ENCODE results near the gene ACACB. TPM values are rescaled to one million over a fixed set of nuclear protein-coding genes. Genes with fewer than 3 reads are reported as not detected.
"Not testable (repeated sequence)": the region's sequence is repeated elsewhere in the genome, so short reads cannot be mapped to it uniquely, and the experiment has no call there.

ACACB gene
- total and polyA plus RNA-seq, 2 donors, result 2.0 to 9.5 TPM

DNA sequence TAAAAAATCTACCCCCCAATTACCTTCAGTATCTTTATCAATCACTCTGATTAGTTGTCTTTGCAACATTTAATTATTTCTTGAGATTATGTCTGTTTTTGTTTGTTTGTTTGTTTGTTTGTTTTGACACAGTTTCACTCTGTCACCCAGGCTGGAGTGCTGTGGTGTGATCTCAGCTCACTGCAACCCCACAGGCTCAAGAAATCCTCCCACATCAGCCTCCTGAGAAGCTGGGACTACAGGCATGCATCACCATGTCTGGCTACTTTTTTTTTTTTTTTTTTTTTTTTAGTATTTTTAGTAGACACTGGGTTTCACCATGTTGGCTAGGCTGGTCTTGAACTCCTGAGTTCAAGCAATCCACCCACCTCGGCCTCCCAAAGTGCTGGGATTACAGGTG lies 30.7 kb downstream of the ACACB start:
- DNase-seq (ENCODE audit: low read depth in 6 of 9, low spot score in 9 of 9); H3K36me3 ChIP-seq (ENCODE audit: control insufficient read depth in 2 of 2, insufficient read depth in 2 of 2, low read length in 1 of 2); H3K27me3 ChIP-seq (ENCODE audit: control insufficient read depth in 2 of 2, insufficient read depth in 1 of 2, low read length in 1 of 2); H3K4me1 ChIP-seq (ENCODE audit: control insufficient read depth in 2 of 2, insufficient read depth in 2 of 2, low read length in 2 of 2); H3K9me3 ChIP-seq (ENCODE audit: control insufficient read depth in 2 of 2, insufficient read depth in 1 of 2, low read length in 1 of 2); H3K27ac ChIP-seq (ENCODE audit: low read depth in 1 of 2, low read length in 1 of 2); H3K4me3 ChIP-seq (ENCODE audit: low read length in 2 of 2): not testable (repeated sequence)
- WGBS, result 98% methylated on average over 1 of the region's 1 CpG

GRCh38 chr12:109147954-109148353 lies 31.6 kb downstream of the ACACB start:
- DNase-seq (ENCODE audit: low read depth in 6 of 9, low spot score in 9 of 9), result no peak
- H3K4me3 ChIP-seq (ENCODE audit: low read length in 2 of 2), result no peak overlapping the region
- H3K27me3 ChIP-seq (ENCODE audit: control insufficient read depth in 2 of 2, insufficient read depth in 1 of 2, low read length in 1 of 2), result peaks cover 0 to 14% of the 10 kb centered on the region in 2 donors
- WGBS, result 92% methylated on average over 2 of the region's 2 CpGs
- H3K36me3 ChIP-seq (ENCODE audit: control insufficient read depth in 2 of 2, insufficient read depth in 2 of 2, low read length in 1 of 2), result no peaks in the 10 kb centered on the region
- H3K9me3 ChIP-seq (ENCODE audit: control insufficient read depth in 2 of 2, insufficient read depth in 1 of 2, low read length in 1 of 2), result no peaks in the 10 kb centered on the region
- no peak overlapping the region for H3K27ac ChIP-seq (ENCODE audit: low read depth in 1 of 2, low read length in 1 of 2)
- H3K4me1 ChIP-seq (ENCODE audit: control insufficient read depth in 2 of 2, insufficient read depth in 2 of 2, low read length in 2 of 2), result no peaks in the 10 kb centered on the region

DNA sequence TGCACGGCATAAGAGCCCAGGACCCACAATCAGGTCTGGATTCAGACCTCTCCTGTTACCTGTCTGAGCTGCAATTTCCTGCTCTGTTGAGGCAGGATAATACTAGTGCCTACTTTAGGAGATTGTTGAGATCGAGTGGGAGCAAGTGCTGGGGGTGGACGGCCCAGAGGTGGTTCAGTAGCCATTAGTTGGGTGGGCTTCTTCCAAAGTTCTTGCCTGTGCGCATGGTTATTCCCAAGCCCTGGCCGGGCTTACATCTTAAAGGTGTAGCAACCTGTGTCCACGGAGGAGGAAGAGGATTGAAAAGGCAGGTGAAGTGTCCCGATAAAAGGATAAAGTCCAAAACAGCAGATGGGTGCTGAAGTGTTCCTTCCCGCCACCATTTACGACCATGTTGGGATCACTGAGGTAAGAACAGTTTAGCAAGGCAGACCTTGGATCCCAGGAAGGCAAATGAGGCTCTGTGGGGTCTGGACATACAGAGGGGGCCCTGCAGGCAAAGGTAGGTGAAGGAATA lies 33.8 kb downstream of the ACACB start:
- H3K27ac ChIP-seq (ENCODE audit: low read depth in 1 of 2, low read length in 1 of 2), result no peak overlapping the region
- H3K9me3 ChIP-seq (ENCODE audit: control insufficient read depth in 2 of 2, insufficient read depth in 1 of 2, low read length in 1 of 2), result no peaks in the 10 kb centered on the region
- H3K4me1 ChIP-seq (ENCODE audit: control insufficient read depth in 2 of 2, insufficient read depth in 2 of 2, low read length in 2 of 2), result peaks cover 2 to 8% of the 10 kb centered on the region in 2 donors
- H3K36me3 ChIP-seq (ENCODE audit: control insufficient read depth in 2 of 2, insufficient read depth in 2 of 2, low read length in 1 of 2), result no peaks in the 10 kb centered on the region
- DNase-seq (ENCODE audit: low read depth in 6 of 9, low spot score in 9 of 9), result no peak
- H3K4me3 ChIP-seq (ENCODE audit: low read length in 2 of 2), result no peak overlapping the region
- peaks cover 0 to 30% of the 10 kb centered on the region in 2 donors for H3K27me3 ChIP-seq (ENCODE audit: control insufficient read depth in 2 of 2, insufficient read depth in 1 of 2, low read length in 1 of 2)
- 98% methylated on average over 9 of the region's 9 CpGs for WGBS

GRCh38 chr12:109151457-109151856 lies 35.1 kb downstream of the ACACB start:
- WGBS, result 98% methylated on average over 4 of the region's 4 CpGs

DNA sequence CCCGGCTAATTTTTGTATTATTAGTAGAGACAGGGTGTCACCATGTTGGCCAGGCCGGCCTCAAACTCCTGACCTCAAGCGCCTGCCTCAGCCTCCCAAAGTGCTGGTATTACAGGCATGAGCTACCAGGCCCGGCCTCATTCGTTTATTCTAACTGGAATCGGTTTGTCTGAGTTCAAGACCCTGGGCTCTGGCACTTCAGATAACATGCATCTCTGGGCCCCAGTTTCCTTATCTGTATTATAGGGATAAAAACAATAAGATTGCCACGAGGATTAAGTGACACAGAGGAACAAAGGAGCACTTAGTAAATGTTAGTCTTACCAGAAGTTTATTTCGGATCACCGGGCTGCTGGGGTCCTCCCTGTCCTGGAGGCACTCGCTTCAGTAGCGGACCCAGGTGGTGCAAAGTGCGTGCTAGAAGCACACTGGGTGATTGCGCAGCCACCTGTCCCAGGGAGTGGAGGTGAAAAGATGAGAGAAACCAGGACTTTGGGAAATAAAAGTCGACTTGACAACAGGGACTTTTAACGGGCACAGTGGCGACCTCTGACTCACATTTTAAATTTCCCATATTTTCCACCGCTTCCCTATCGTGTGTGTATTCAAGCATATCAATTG lies 37.5 kb downstream of the ACACB start:
- H3K27ac ChIP-seq (ENCODE audit: low read depth in 1 of 2, low read length in 1 of 2), result no peak overlapping the region
- H3K36me3 ChIP-seq (ENCODE audit: control insufficient read depth in 2 of 2, insufficient read depth in 2 of 2, low read length in 1 of 2), result no peaks in the 10 kb centered on the region
- peaks cover 0 to 30% of the 10 kb centered on the region in 2 donors for H3K27me3 ChIP-seq (ENCODE audit: control insufficient read depth in 2 of 2, insufficient read depth in 1 of 2, low read length in 1 of 2)
- peaks cover 2 to 9% of the 10 kb centered on the region in 2 donors for H3K4me1 ChIP-seq (ENCODE audit: control insufficient read depth in 2 of 2, insufficient read depth in 2 of 2, low read length in 2 of 2)
- WGBS, result 53% methylated on average over 18 of the region's 18 CpGs
- DNase-seq (ENCODE audit: low read depth in 6 of 9, low spot score in 9 of 9), result peak in 2 of 9 donors; percentile 4
- no peaks in the 10 kb centered on the region for H3K9me3 ChIP-seq (ENCODE audit: control insufficient read depth in 2 of 2, insufficient read depth in 1 of 2, low read length in 1 of 2)
- peak overlapping the region; percentile 60 for H3K4me3 ChIP-seq (ENCODE audit: low read length in 2 of 2)

More at GRCh38 chr12:109151457-109151856, 35.1 kb downstream of the ACACB start:
- Histone ChIP-seq H3K36me3 (ENCODE audit: control insufficient read depth in 2 of 2, insufficient read depth in 2 of 2, low read length in 1 of 2) (no peaks in the 10 kb centered on the region), H3K4me1 (ENCODE audit: control insufficient read depth in 2 of 2, insufficient read depth in 2 of 2, low read length in 2 of 2) (peaks cover 2 to 9% of the 10 kb centered on the region in 2 donors), H3K27me3 (ENCODE audit: control insufficient read depth in 2 of 2, insufficient read depth in 1 of 2, low read length in 1 of 2) (peaks cover 0 to 30% of the 10 kb centered on the region in 2 donors), H3K4me3 (ENCODE audit: low read length in 2 of 2) (no peak overlapping the region), H3K9me3 (ENCODE audit: control insufficient read depth in 2 of 2, insufficient read depth in 1 of 2, low read length in 1 of 2) (no peaks in the 10 kb centered on the region), H3K27ac (ENCODE audit: low read depth in 1 of 2, low read length in 1 of 2) (no peak overlapping the region)
- no peak for DNase-seq (ENCODE audit: low read depth in 6 of 9, low spot score in 9 of 9)

DNA sequence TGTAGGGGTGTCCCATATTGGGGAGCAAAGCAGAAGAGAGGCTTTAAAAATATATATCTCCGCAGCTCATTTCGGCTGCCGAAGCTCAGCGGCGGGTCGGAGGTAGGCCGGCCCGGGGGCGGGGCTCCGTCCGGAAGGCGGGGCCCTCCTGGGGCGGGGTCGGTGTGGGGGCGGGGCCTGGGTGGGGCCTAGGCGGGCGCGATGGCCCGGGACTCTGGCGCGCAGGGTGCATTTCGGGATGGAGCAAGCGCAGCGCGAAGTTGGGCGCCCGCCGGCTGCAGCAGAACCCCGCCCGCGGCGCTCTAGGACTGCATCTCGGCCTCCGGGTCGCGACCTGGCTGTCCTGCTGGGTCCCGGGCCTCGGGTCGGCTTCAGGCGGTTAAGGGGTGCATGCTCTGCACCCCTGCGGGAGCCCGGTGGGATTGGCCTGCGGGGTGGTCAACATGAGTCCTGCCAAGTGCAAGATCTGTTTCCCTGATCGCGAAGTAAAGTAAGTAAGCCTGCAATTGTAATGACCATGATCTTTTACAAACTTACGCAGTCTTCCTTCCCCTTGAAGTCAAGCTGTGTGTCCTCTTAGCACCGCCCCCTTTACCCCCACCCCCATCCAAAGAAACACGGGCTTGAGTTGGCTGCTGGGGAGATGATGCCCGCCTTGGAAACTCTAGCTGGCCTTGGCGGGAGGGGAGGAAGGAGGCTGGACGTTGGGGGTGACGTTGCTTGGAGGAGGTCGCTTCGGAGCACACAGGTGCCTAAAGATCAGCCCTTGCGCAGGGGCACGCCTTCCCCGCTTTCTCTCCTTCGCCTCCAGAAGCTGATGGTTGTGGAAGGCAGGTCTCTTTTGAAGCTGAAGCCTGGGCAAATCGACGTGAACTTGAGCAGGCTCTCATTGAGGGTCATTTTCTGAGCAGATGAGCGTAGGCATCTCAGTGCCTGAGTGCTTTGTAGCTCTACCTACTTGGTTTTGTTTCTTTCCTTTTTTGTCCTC lies 38.4 kb downstream of the ACACB start:
- Histone ChIP-seq H3K36me3 (ENCODE audit: control insufficient read depth in 2 of 2, insufficient read depth in 2 of 2, low read length in 1 of 2) (no peaks in the 10 kb centered on the region), H3K4me3 (ENCODE audit: low read length in 2 of 2) (peak overlapping the region; percentile 60), H3K4me1 (ENCODE audit: control insufficient read depth in 2 of 2, insufficient read depth in 2 of 2, low read length in 2 of 2) (peaks cover 2 to 9% of the 10 kb centered on the region in 2 donors), H3K9me3 (ENCODE audit: control insufficient read depth in 2 of 2, insufficient read depth in 1 of 2, low read length in 1 of 2) (no peaks in the 10 kb centered on the region), H3K27me3 (ENCODE audit: control insufficient read depth in 2 of 2, insufficient read depth in 1 of 2, low read length in 1 of 2) (peaks cover 0 to 30% of the 10 kb centered on the region in 2 donors), H3K27ac (ENCODE audit: low read depth in 1 of 2, low read length in 1 of 2) (peak overlapping the region; percentile 55 to 82)
- under 1% methylated on average over 61 of the region's 61 CpGs for WGBS
- DNase-seq (ENCODE audit: low read depth in 6 of 9, low spot score in 9 of 9), result peak; percentile 26 to 80 (median 49)

GRCh38 chr12:109156036-109156435 lies 39.6 kb downstream of the ACACB start:
- Histone ChIP-seq H3K4me1 (ENCODE audit: control insufficient read depth in 2 of 2, insufficient read depth in 2 of 2, low read length in 2 of 2) (peaks cover 2 to 9% of the 10 kb centered on the region in 2 donors), H3K36me3 (ENCODE audit: control insufficient read depth in 2 of 2, insufficient read depth in 2 of 2, low read length in 1 of 2) (no peaks in the 10 kb centered on the region), H3K27me3 (ENCODE audit: control insufficient read depth in 2 of 2, insufficient read depth in 1 of 2, low read length in 1 of 2) (peaks cover 0 to 24% of the 10 kb centered on the region in 2 donors), H3K27ac (ENCODE audit: low read depth in 1 of 2, low read length in 1 of 2) (no peak overlapping the region), H3K4me3 (ENCODE audit: low read length in 2 of 2) (no peak overlapping the region), H3K9me3 (ENCODE audit: control insufficient read depth in 2 of 2, insufficient read depth in 1 of 2, low read length in 1 of 2) (no peaks in the 10 kb centered on the region)
- WGBS, result 99% methylated on average over 5 of the region's 5 CpGs
- DNase-seq (ENCODE audit: low read depth in 6 of 9, low spot score in 9 of 9), result no peak

- peaks cover 2 to 9% of the 10 kb centered on the region in 2 donors for H3K4me1 ChIP-seq (ENCODE audit: control insufficient read depth in 2 of 2, insufficient read depth in 2 of 2, low read length in 2 of 2)
- H3K36me3 ChIP-seq (ENCODE audit: control insufficient read depth in 2 of 2, insufficient read depth in 2 of 2, low read length in 1 of 2), result no peaks in the 10 kb centered on the region
- H3K9me3 ChIP-seq (ENCODE audit: control insufficient read depth in 2 of 2, insufficient read depth in 1 of 2, low read length in 1 of 2), result no peaks in the 10 kb centered on the region
- DNase-seq (ENCODE audit: low read depth in 6 of 9, low spot score in 9 of 9), result no peak
- no peak overlapping the region for H3K4me3 ChIP-seq (ENCODE audit: low read length in 2 of 2)
- H3K27me3 ChIP-seq (ENCODE audit: control insufficient read depth in 2 of 2, insufficient read depth in 1 of 2, low read length in 1 of 2), result peaks cover 0 to 22% of the 10 kb centered on the region in 2 donors
- 97% methylated on average over 5 of the region's 5 CpGs for WGBS
- H3K27ac ChIP-seq (ENCODE audit: low read depth in 1 of 2, low read length in 1 of 2), result no peak overlapping the region
Measured at GRCh38 chr12:109156586-109156985, 40.2 kb downstream of the ACACB start.

- 47% methylated on average over 5 of the region's 5 CpGs for WGBS
Measured at GRCh38 chr12:109157986-109158385, 41.6 kb downstream of the ACACB start.

More at GRCh38 chr12:109157986-109158385, 41.6 kb downstream of the ACACB start:
- Histone ChIP-seq H3K27me3 (ENCODE audit: control insufficient read depth in 2 of 2, insufficient read depth in 1 of 2, low read length in 1 of 2) (peaks cover 0 to 16% of the 10 kb centered on the region in 2 donors), H3K9me3 (ENCODE audit: control insufficient read depth in 2 of 2, insufficient read depth in 1 of 2, low read length in 1 of 2) (no peaks in the 10 kb centered on the region), H3K4me1 (ENCODE audit: control insufficient read depth in 2 of 2, insufficient read depth in 2 of 2, low read length in 2 of 2) (peaks cover 2 to 9% of the 10 kb centered on the region in 2 donors), H3K27ac (ENCODE audit: low read depth in 1 of 2, low read length in 1 of 2) (no peak overlapping the region), H3K4me3 (ENCODE audit: low read length in 2 of 2) (no peak overlapping the region), H3K36me3 (ENCODE audit: control insufficient read depth in 2 of 2, insufficient read depth in 2 of 2, low read length in 1 of 2) (no peaks in the 10 kb centered on the region)
- DNase-seq (ENCODE audit: low read depth in 6 of 9, low spot score in 9 of 9), result no peak
